ENCODE results near the gene TCAIM. TPM values are rescaled to one million over a fixed set of nuclear protein-coding genes. Genes with fewer than 3 reads are reported as not detected.

TCAIM gene
- total and polyA plus RNA-seq, 2 donors (not counting 3 experiments of a cell fraction or from before 2014, with no cell fraction given) = 9.2 to 18.2 TPM

DNA sequence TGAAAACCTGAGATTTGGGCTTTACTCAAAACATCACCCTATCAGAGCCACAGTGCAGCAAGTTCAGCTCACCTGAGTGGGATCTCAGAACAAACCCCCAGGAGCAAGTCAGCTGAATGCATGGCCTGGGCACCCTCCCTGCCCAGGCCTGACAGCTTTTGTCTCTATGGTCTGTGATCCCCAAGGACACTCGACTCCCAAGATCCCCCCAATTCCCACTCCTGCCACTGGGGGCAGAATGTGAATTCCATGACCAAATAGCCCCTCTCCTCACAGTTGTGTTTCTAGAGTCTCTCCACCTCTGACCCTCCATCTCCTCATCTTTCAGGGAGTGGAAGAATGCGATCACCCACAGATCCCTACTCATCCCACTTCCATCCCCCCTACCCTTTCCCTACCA, 80.0 kb downstream of the TCAIM start:
- dilution Hi-C loops (cut with MboI; ENCODE audit: extremely low pct_ligation_motif_present, low sequenced_read_pairs) = no loop called here
- Histone ChIP-seq H4K20me1 (replicated peaks; ENCODE audit: control insufficient read depth, extremely low read depth, insufficient read depth, low read length) (no peaks in the 10 kb centered on the region), H3K27ac (ENCODE audit: insufficient read depth, low read depth, low read length) (no peak overlapping the region), H3K9me3 (replicated peaks; ENCODE audit: control insufficient read depth, insufficient read depth, low read length) (no peaks in the 10 kb centered on the region), H3K4me2 (ENCODE audit: insufficient read depth, low read length) (no peak overlapping the region), H3K27me3 (ENCODE audit: control insufficient read depth in 2 of 2, insufficient read depth in 2 of 2, low read length in 2 of 2) (no peaks in the 10 kb centered on the region), H3K9ac (replicated peaks; ENCODE audit: extremely low read depth, insufficient read depth, low read length) (no peak overlapping the region), H3K9me1 (replicated peaks; ENCODE audit: control insufficient read depth, extremely low read depth, insufficient read depth, low read length) (no peaks in the 10 kb centered on the region), H3K4me3 (replicated peaks in 1 of 3; ENCODE audit: insufficient read depth in 1 of 3, low read depth in 1 of 3, low read length in 3 of 3) (no peak overlapping the region), H3K36me3 (ENCODE audit: control insufficient read depth in 2 of 2, extremely low read depth in 1 of 2, insufficient read depth in 2 of 2, low read length in 2 of 2) (no peaks in the 10 kb centered on the region), H2AFZ (ENCODE audit: low read depth, low read length) (no peak overlapping the region), H3K79me2 (ENCODE audit: control insufficient read depth, insufficient read depth, low read length) (no peaks in the 10 kb centered on the region), H3K4me1 (ENCODE audit: control insufficient read depth, extremely low read depth, insufficient read depth, low read length) (no peaks in the 10 kb centered on the region)
- no peak for TF ChIP-seq JUN (IDR thresholded peaks at IDR 0.05; ENCODE audit: borderline replicate concordance, insufficient read depth, insufficient read length, low read depth)
- TF ChIP-seq FOS (IDR thresholded peaks at IDR 0.05; ENCODE audit: borderline replicate concordance, insufficient read depth, low read length) = no peak
- no peak for TF ChIP-seq POLR2AphosphoS5 (IDR thresholded peaks at IDR 0.05; ENCODE audit: insufficient read depth, low read depth, low read length)
- TF ChIP-seq CTCF (IDR thresholded peaks at IDR 0.05; ENCODE audit: extremely low read depth in 1 of 2, insufficient read depth in 1 of 2, low read depth in 1 of 2, low read length in 2 of 2) = peak; percentile 19 to 27
- ChIA-PET POLR2A (no interaction called here), CTCF (interaction anchor here (0.8 to 1.3 kb wide), 3 partner anchors 9 to 21 kb away, joined by 3 read pairs; no protein-coding TSS in a partner anchor)
- BruUV-seq (replicated peaks) = no TSS peak
- intact Hi-C loops (cut with micrococcal nuclease) = no loop called here
- FAIRE-seq = no peak
- DNase-seq (ENCODE audit: low read depth, low spot score) = no peak

- H2AFZ ChIP-seq (ENCODE audit: low read depth, low read length) = no peak overlapping the region
- no peak overlapping the region for H3K27ac ChIP-seq (ENCODE audit: insufficient read depth, low read depth, low read length)
- ChIA-PET POLR2A (no interaction called here), CTCF (no interaction called here)
- H3K27me3 ChIP-seq (ENCODE audit: control insufficient read depth in 2 of 2, insufficient read depth in 2 of 2, low read length in 2 of 2) = no peaks in the 10 kb centered on the region
- no peak overlapping the region for H3K4me2 ChIP-seq (ENCODE audit: insufficient read depth, low read length)
- H3K4me1 ChIP-seq (ENCODE audit: control insufficient read depth, extremely low read depth, insufficient read depth, low read length) = no peaks in the 10 kb centered on the region
- no peaks in the 10 kb centered on the region for H3K9me3 ChIP-seq (replicated peaks; ENCODE audit: control insufficient read depth, insufficient read depth, low read length)
- H3K9me1 ChIP-seq (replicated peaks; ENCODE audit: control insufficient read depth, extremely low read depth, insufficient read depth, low read length) = no peaks in the 10 kb centered on the region
- FAIRE-seq = no peak
- intact Hi-C loops (cut with micrococcal nuclease) (no loop called here), dilution Hi-C loops (cut with MboI; ENCODE audit: extremely low pct_ligation_motif_present, low sequenced_read_pairs) (no loop called here)
- no TSS peak for BruUV-seq (replicated peaks)
- H3K79me2 ChIP-seq (ENCODE audit: control insufficient read depth, insufficient read depth, low read length) = no peaks in the 10 kb centered on the region
- no peak overlapping the region for H3K4me3 ChIP-seq (replicated peaks in 1 of 3; ENCODE audit: insufficient read depth in 1 of 3, low read depth in 1 of 3, low read length in 3 of 3)
- TF ChIP-seq MYC (IDR thresholded peaks at IDR 0.05; ENCODE audit: low read depth, low read length) (no peak), CTCF (IDR thresholded peaks at IDR 0.05; ENCODE audit: extremely low read depth in 1 of 2, insufficient read depth in 1 of 2, low read depth in 1 of 2, low read length in 2 of 2) (no peak), MAX (IDR thresholded peaks at IDR 0.05; ENCODE audit: insufficient read depth, insufficient read length) (no peak), EZH2 (IDR thresholded peaks at IDR 0.05; ENCODE audit: borderline replicate concordance, low read depth, low read length, severe bottlenecking) (no peak), JUN (IDR thresholded peaks at IDR 0.05; ENCODE audit: borderline replicate concordance, insufficient read depth, insufficient read length, low read depth) (no peak)
- no peaks in the 10 kb centered on the region for H3K36me3 ChIP-seq (ENCODE audit: control insufficient read depth in 2 of 2, extremely low read depth in 1 of 2, insufficient read depth in 2 of 2, low read length in 2 of 2)
- no peaks in the 10 kb centered on the region for H4K20me1 ChIP-seq (replicated peaks; ENCODE audit: control insufficient read depth, extremely low read depth, insufficient read depth, low read length)
- no peak overlapping the region for H3K9ac ChIP-seq (replicated peaks; ENCODE audit: extremely low read depth, insufficient read depth, low read length)
- no peak for DNase-seq (ENCODE audit: low read depth, low spot score)
These were observed 80.8 kb downstream of the TCAIM start for GRCh38 chr3:44419116-44419922.
